Raji (cell line): Measurements from ENCODE around the gene MAML2.

Source experiments
- POLR2A ChIP-seq: IDR thresholded peaks from 2 replicates; pipeline ENCODE4 v1.6.1; 2011; ENCODE audit warnings: low read depth, low read length, control low read depth; ENCODE audit not compliant: insufficient read depth

The MAML2 gene

GRCh38 chr11:96329855-96330510, 13.0 kb downstream of the MAML2 start:
- no peak for TF ChIP-seq POLR2A

GRCh38 chr11:96329419-96329818, 13.6 kb downstream of the MAML2 start:
- no peak for TF ChIP-seq POLR2A

DNA sequence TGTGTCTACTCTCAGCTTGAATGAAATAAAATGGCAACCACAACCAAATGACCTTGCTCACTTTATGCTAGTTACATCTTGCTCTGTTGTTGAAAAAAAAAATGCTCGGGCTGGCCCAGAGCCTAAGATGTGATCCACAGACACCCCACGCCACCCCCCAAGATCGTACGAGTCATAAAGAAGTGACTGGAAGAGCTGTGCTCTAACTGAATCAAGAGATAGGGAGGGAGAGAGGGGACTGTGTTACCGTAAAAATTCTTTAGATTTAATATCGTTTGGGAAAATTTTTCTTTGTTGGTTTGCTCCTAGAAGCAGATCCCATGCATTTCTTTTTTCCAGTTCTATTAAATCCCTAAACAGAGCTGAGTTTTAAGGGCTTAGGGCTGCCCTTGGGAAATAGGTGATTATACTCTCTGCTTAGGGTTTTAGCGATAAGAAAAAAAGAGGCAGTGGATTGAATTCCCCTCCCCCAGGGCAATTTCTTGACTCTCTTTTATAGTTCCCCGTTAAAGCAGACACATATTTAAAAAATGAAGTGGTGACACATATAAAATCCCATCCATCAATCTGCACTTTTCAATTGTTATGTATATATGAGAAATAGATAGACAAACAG, 14.5 kb downstream of the MAML2 start:
- no peak for TF ChIP-seq POLR2A

DNA sequence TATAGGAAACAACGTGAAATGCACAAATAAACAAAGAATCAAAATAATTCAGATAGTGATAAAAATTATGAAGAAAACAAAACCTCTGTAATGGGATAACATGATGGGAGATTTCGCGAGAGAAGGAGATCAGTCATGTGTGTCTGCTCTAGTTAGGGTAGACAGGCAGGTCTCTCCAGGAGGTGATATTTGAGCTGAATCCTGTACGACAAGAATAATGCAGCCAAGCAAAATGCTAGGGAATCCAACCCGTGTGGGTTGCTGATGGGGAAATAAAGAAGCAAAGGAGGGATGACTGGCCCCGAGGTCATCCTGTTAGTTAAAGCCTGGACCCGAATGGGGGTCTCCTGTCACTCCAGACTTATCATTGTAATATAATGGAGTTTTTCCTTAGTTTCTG, 16.0 kb downstream of the MAML2 start:
- TF ChIP-seq POLR2A: no peak

DNA sequence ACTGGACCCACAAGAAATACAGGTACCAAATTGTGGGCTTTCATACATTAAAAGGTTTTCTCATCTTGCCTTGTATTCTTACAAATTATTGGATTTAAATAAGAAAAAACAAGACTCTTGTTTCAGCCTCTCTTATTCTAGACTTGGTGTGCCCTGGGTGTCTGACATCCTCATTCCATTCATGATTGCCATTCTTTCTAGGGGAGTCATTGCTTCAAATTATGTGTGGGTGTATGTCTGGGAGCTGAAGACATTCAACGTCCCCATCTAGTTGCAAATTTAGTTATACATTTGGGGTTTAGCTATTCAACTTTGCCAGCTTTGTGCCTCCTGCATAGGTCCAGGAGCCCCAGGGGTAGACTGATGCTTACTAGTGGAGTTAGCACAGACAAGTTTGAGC, 18.1 kb downstream of the MAML2 start:
- no peak for TF ChIP-seq POLR2A

- TF ChIP-seq POLR2A: no peak
These were observed 19.4 kb downstream of the MAML2 start for GRCh38 chr11:96323642-96323985.

DNA sequence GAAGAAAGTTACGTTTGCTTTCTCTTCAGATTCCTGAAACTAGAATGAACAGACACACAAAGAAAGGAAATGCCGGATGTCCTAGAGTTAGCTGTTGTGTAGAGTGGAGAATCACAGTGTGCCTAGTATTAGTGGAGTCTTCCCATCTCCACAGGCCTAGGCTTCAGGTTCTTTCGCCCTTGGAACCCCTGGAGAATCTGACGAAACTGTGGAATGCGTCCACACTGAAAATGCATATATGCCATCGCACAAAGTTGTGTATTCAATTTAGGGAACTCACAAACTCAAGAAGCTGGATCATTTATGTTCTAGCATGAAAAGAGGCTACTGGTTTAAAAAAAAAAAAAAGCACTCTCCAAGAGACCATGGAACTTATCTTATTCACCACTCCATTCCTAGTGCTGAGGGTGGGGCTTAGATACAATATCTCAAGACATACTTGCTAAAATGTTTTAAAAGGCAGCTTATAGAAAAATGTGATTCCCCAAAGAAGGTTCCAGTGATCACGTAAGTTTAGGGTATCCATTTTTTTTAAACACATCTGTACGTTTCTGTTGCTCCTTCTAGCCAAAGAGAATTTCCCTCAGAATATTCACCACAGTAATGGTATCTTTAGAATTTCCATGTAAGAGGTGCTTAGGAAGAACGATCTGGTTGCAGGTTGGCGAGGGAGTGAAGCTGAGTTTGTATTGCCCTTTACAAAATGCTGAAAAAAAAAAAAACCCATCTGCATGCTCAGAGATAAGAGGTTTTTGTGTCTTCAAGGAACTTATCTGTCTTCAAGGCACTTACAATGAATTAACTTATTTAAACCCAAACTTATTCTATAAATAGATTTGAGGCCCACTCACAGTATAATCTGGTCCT, 20.0 kb downstream of the MAML2 start:
- no peak for TF ChIP-seq POLR2A

DNA sequence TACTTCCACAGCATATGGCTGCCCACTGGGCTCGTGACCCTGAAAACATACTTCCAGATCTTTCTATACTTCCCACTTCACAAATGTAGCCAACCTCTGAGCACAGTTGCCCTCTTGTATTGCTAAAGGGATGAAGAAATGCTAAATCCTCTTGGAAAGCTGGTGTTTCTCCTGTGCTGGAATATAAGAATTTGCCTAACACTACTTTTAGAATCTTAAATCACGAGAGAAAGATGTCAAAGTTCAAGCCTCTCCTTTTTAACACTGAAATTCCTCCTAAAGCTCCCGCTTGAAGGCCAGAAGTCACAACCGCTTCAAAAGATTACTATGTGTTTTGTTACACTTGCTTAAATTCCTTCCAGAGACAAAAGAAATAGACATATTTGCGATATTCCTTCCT, 21.9 kb downstream of the MAML2 start:
- TF ChIP-seq POLR2A: no peak

- no peak for TF ChIP-seq POLR2A
These were observed 22.9 kb downstream of the MAML2 start for GRCh38 chr11:96319898-96320656.

DNA sequence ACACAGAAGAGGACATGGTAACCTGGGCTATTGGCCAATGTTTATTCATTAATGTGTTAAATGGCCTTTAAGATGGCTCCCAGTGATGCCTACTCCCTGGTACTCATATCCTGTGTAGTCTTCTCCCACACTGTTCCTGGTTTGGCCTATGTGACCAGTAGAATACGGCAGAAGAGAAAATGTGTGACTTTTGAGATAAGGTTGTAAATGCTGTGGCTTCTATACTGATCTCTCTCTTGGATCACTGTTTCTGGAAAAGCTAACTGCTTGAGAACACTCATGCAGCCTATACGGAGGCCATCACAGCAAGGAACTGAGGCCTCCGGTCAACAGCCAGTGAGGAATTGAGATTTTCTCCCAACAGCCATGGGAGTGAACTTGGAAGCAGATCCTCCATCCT, 24.1 kb downstream of the MAML2 start:
- no peak for TF ChIP-seq POLR2A

DNA sequence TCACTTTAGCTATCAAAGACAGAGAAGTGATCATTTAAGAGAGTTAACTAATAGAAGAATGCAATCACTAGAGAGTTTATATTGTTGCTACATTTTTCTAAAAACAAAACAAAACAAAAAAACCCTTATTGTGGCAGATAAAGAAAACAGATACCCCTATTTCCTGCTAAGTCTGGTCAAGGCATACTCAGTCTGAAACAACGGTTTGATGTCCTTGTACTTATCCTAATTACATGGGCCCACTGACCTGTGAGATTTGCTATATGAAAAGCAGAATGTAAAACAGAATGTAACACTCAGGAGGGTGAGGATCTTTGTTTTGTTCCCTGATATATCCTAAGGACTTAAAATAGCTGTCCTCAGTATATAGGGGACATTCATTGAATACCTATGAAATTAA, 24.6 kb downstream of the MAML2 start:
- no peak for TF ChIP-seq POLR2A

GRCh38 chr11:96317985-96318384, 25.0 kb downstream of the MAML2 start:
- no peak for TF ChIP-seq POLR2A

- no peak for TF ChIP-seq POLR2A
These were observed 25.4 kb downstream of the MAML2 start for GRCh38 chr11:96317571-96317970.

- no peak for TF ChIP-seq POLR2A
These were observed 26.1 kb downstream of the MAML2 start for GRCh38 chr11:96316869-96317268.

- TF ChIP-seq POLR2A: no peak
These were observed 27.5 kb downstream of the MAML2 start for GRCh38 chr11:96315476-96315875.
